Fibroblast of lung (primary cell): Measurements from ENCODE around the gene KIF5A.

Source experiments
- EZH2 ChIP-seq: IDR thresholded peaks from 2 replicates; pipeline ENCODE4 v1.5.1; 2012; ENCODE audit warnings: low read length, control low read depth, mild to moderate bottlenecking; ENCODE audit errors: missing control alignments
- TF ChIP-seq, protein P1 (sequence below), 2 donors: IDR thresholded peaks in 1 of 2; conservative IDR thresholded peaks in 1 of 2; 1 replicate in 1 of 2; 2 replicates in 1 of 2; pipeline ENCODE4 v1.5.1; 2011 to 2012; ENCODE audit warnings: low read length in 2 of 2, control low read depth in 1 of 2, inconsistent platforms in 1 of 2, low read depth in 1 of 2, mild to moderate bottlenecking in 1 of 2

DNA sequence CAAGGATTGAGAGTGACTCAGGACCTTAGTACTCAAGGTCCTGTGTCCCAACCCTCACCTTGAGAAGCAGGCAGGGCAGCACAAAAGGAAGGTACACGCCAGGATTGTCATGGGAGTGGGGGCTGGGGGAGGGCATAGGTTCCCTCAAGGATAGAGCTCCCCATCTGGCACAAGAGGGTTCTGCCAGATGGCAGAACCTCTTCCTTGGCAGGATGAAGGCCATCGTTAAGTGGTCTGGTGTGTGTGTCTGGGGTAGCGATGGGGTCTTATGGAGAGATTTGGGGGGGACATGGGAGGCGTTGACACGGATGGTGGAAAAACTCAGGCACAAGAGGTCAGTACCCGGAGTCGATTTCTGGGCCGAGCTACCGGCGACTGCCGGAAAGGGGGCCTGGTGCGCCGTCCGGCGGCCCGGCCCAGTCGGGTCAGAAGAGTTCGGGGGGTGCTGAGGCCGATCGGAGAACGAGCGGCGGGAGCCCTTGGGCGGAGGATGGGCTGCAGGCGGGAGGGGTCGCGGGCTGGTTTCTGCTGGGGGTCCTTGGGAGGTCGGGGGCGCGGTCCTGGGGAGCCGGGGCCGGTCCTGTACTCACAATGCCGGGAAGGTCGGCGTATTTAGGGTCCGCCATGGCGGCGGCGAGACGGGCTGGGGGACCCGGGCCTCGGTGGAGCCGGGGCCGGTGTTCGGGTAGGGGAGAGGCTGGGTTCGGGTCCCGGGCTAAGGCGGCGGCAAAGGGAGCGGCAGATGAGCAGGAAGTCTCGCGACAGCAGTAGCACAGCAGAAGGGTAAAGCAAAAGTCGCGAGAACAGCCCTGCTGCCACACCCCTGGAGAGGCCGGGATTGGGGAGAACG is 3.2 kb upstream of the KIF5A start, which contains the start of gene DCTN2:
- TF ChIP-seq EZH2 = no peak
- TF ChIP-seq, protein P1, sequence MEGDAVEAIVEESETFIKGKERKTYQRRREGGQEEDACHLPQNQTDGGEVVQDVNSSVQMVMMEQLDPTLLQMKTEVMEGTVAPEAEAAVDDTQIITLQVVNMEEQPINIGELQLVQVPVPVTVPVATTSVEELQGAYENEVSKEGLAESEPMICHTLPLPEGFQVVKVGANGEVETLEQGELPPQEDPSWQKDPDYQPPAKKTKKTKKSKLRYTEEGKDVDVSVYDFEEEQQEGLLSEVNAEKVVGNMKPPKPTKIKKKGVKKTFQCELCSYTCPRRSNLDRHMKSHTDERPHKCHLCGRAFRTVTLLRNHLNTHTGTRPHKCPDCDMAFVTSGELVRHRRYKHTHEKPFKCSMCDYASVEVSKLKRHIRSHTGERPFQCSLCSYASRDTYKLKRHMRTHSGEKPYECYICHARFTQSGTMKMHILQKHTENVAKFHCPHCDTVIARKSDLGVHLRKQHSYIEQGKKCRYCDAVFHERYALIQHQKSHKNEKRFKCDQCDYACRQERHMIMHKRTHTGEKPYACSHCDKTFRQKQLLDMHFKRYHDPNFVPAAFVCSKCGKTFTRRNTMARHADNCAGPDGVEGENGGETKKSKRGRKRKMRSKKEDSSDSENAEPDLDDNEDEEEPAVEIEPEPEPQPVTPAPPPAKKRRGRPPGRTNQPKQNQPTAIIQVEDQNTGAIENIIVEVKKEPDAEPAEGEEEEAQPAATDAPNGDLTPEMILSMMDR (conservative IDR thresholded peaks at IDR 0.05 in 1 of 2, IDR thresholded peaks at IDR 0.05 in 1 of 2; ENCODE audit: low read depth in 1 of 2, low read length in 2 of 2) = peak in 1 of 2 donors; percentile 13
